Mesendoderm (in vitro differentiated cells): Measurements from ENCODE around the gene UGT1A4.

Experiments used
- DNase-seq: peaks from one replicate; pipeline ENCODE4 v3.0.0; 2013
- H2AK5ac ChIP-seq: 2 replicates; pipeline ENCODE4 v1.6.1; 2013; ENCODE audit warnings: low read length, inconsistent platforms
- H2BK120ac ChIP-seq: 2 replicates; pipeline ENCODE4 v1.6.1; 2013; ENCODE audit warnings: low read depth, mild to moderate bottlenecking, low read length, moderate library complexity, mixed read lengths
- H2BK15ac ChIP-seq: replicated peaks from 2 replicates; pipeline ENCODE4 v1.6.1; 2013; ENCODE audit warnings: low read depth, mild to moderate bottlenecking, moderate library complexity
- H2BK5ac ChIP-seq: 2 replicates; pipeline ENCODE4 v1.6.1; 2013; ENCODE audit warnings: low read length, inconsistent platforms
- H3K18ac ChIP-seq: 2 replicates; pipeline ENCODE4 v1.6.1; 2013; ENCODE audit warnings: mild to moderate bottlenecking, low read length, mixed read lengths
- H3K23ac ChIP-seq: one replicate; pipeline ENCODE4 v1.6.1; 2013; ENCODE audit warnings: low read length
- H3K27ac ChIP-seq: 2 replicates; pipeline ENCODE4 v1.5.1; 2013; ENCODE audit warnings: low read depth, mild to moderate bottlenecking, inconsistent platforms, low read length, moderate library complexity
- H3K27me3 ChIP-seq: 2 replicates; pipeline ENCODE4 v1.6.1; 2013; ENCODE audit warnings: low read length, control low read depth, mild to moderate bottlenecking, inconsistent platforms; ENCODE audit not compliant: insufficient read depth, poor library complexity
- H3K36me3 ChIP-seq: 2 replicates; pipeline ENCODE4 v1.6.1; 2013; ENCODE audit warnings: low read length, inconsistent platforms; ENCODE audit not compliant: control insufficient read depth, insufficient read depth
- H3K4ac ChIP-seq: one replicate; pipeline ENCODE4 v1.6.1; 2013; ENCODE audit warnings: low read depth, mild to moderate bottlenecking, low read length, moderate library complexity
- H3K4me1 ChIP-seq: 2 replicates; pipeline ENCODE4 v1.6.1; 2013; ENCODE audit warnings: low read depth, low read length, inconsistent platforms; ENCODE audit not compliant: control insufficient read depth
- H3K4me2 ChIP-seq: 2 replicates; pipeline ENCODE4 v1.6.1; 2013; ENCODE audit warnings: low read length
- H3K4me3 ChIP-seq: 2 replicates; pipeline ENCODE4 v1.5.1; 2013; ENCODE audit warnings: mild to moderate bottlenecking, low read length
- H3K56ac ChIP-seq: one replicate; pipeline ENCODE4 v1.6.1; 2013; ENCODE audit warnings: low read length
- H3K79me1 ChIP-seq: 2 replicates; pipeline ENCODE4 v1.6.1; 2013; ENCODE audit warnings: low read length, inconsistent platforms
- H3K79me2 ChIP-seq: 2 replicates; pipeline ENCODE4 v1.6.1; 2013; ENCODE audit warnings: mild to moderate bottlenecking, low read length; ENCODE audit not compliant: control insufficient read depth, insufficient read depth
- H3K9ac ChIP-seq: 2 replicates; pipeline ENCODE4 v1.6.1; 2013; ENCODE audit warnings: low read length, inconsistent platforms
- H4K5ac ChIP-seq: one replicate; pipeline ENCODE4 v1.6.1; 2013; ENCODE audit warnings: low read length
- H4K8ac ChIP-seq: one replicate; pipeline ENCODE4 v1.6.1; 2013; ENCODE audit warnings: low read depth, mild to moderate bottlenecking, control low read depth, low read length, moderate library complexity
- WGBS: extraction: QIAGEN DNeasy Blood & Tissue Kit; methylation state at CpG from one replicate; pipeline ENCODE4 v1.1.7; 2013; ENCODE audit warnings: low lambda C conversion rate, missing lambda C conversion rate; ENCODE audit not compliant: insufficient coverage; ENCODE audit errors: extremely low coverage; 5-methylcytosine and 5-hydroxymethylcytosine counted together

Gene UGT1A4

GRCh38 chr2:233811732-233812131 lies 93.2 kb downstream of the UGT1A4 start:
- Histone ChIP-seq H3K4me2 (no peak overlapping the region), H3K23ac (no peak overlapping the region), H3K27ac (no peak overlapping the region), H3K79me2 (no peaks in the 10 kb centered on the region), H3K79me1 (no peaks in the 10 kb centered on the region), H3K4me3 (no peak overlapping the region), H2BK15ac (no peak overlapping the region), H4K8ac (no peak overlapping the region), H2AK5ac (no peak overlapping the region), H3K9ac (no peak overlapping the region), H2BK5ac (no peak overlapping the region), H3K4me1 (no peaks in the 10 kb centered on the region), H3K18ac (no peak overlapping the region), H3K36me3 (no peaks in the 10 kb centered on the region), H2BK120ac (no peak overlapping the region), H3K27me3 (no peaks in the 10 kb centered on the region), H4K5ac (no peak overlapping the region), H3K56ac (no peak overlapping the region), H3K4ac (no peak overlapping the region)
- no CpG with 5 or more reads among the region's 8 CpGs for WGBS
- no peak for DNase-seq

- no peak overlapping the region for H4K5ac ChIP-seq
- H3K18ac ChIP-seq: no peak overlapping the region
- no peaks in the 10 kb centered on the region for H3K36me3 ChIP-seq
- H2AK5ac ChIP-seq: no peak overlapping the region
- no peak overlapping the region for H3K23ac ChIP-seq
- H2BK15ac ChIP-seq: no peak overlapping the region
- no peak overlapping the region for H3K4me2 ChIP-seq
- no peak overlapping the region for H2BK120ac ChIP-seq
- no peak overlapping the region for H2BK5ac ChIP-seq
- H4K8ac ChIP-seq: no peak overlapping the region
- no peak overlapping the region for H3K9ac ChIP-seq
- H3K4ac ChIP-seq: no peak overlapping the region
- no peaks in the 10 kb centered on the region for H3K27me3 ChIP-seq
- WGBS: no CpG with 5 or more reads among the region's 3 CpGs
- no peaks in the 10 kb centered on the region for H3K4me1 ChIP-seq
- H3K4me3 ChIP-seq: no peak overlapping the region
- no peaks in the 10 kb centered on the region for H3K79me1 ChIP-seq
- no peak overlapping the region for H3K27ac ChIP-seq
- DNase-seq: no peak
- no peak overlapping the region for H3K56ac ChIP-seq
- H3K79me2 ChIP-seq: no peaks in the 10 kb centered on the region
Measured at GRCh38 chr2:233813236-233814055, 94.9 kb downstream of the UGT1A4 start.

DNA sequence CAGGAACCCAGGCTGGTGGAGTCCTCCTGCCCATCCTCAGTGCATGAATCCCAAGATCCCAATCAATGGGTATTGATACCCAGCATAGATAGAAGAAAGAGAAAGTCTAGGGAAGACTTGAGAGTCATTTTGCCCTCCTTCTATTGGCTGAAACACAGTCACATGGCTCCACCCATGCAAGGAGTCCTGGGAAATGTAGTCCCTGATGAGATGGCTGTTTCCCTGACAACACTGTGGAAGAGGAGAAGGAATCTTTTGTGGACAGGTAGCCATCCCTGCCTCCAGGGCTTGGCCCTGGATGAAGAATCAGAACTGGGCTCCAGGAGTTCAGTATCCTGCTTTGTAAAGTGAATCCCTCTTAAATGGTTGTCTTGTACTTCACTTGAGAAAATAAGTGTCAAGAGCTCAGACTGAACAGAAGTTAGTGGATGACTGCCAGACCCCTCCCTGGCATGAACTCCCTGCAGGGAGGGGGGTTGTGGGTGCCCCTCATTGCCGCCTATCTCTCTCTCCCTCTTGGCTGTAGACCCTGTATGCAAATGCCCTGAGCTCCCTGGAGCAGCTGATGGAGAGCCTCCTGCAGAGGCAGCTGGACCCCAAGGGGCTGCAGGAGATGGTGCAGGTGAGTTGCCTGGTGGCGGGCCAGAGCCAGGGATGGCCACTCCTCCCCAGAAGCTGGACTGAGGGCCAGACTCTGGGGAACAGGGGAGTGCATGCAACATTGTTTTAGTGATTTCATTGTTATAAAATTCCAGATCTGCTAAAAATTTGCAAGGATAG lies 95.7 kb downstream of the UGT1A4 start:
- no peak overlapping the region for H3K18ac ChIP-seq

GRCh38 chr2:233815861-233816260 lies 97.3 kb downstream of the UGT1A4 start:
- Histone ChIP-seq H2BK120ac (no peak overlapping the region), H3K79me2 (no peaks in the 10 kb centered on the region), H3K4me2 (no peak overlapping the region), H2AK5ac (no peak overlapping the region), H2BK5ac (no peak overlapping the region), H3K4me3 (no peak overlapping the region), H3K18ac (no peak overlapping the region), H3K4ac (no peak overlapping the region), H4K8ac (no peak overlapping the region), H3K36me3 (no peaks in the 10 kb centered on the region), H4K5ac (no peak overlapping the region), H3K56ac (no peak overlapping the region), H3K27ac (no peak overlapping the region), H3K23ac (no peak overlapping the region), H3K79me1 (no peaks in the 10 kb centered on the region), H3K27me3 (no peaks in the 10 kb centered on the region), H2BK15ac (no peak overlapping the region), H3K4me1 (no peaks in the 10 kb centered on the region), H3K9ac (no peak overlapping the region)
- no peak for DNase-seq
- WGBS: no CpG with 5 or more reads among the region's 6 CpGs

More for the DNA sequence above, 95.7 kb downstream of the UGT1A4 start:
- no peak overlapping the region for H3K27ac ChIP-seq
- H3K79me1 ChIP-seq: no peaks in the 10 kb centered on the region
- no peak overlapping the region for H3K4ac ChIP-seq
- H4K5ac ChIP-seq: no peak overlapping the region
- no peak overlapping the region for H2BK5ac ChIP-seq
- H3K4me1 ChIP-seq: no peaks in the 10 kb centered on the region
- no peak overlapping the region for H3K56ac ChIP-seq
- H2BK15ac ChIP-seq: no peak overlapping the region
- H3K36me3 ChIP-seq: no peaks in the 10 kb centered on the region
- DNase-seq: peak; percentile 33
- no peak overlapping the region for H2AK5ac ChIP-seq
- no peak overlapping the region for H3K23ac ChIP-seq
- H4K8ac ChIP-seq: no peak overlapping the region
- no peak overlapping the region for H3K4me3 ChIP-seq
- H2BK120ac ChIP-seq: no peak overlapping the region
- no peak overlapping the region for H3K9ac ChIP-seq
- no CpG with 5 or more reads among the region's 2 CpGs for WGBS
- no peak overlapping the region for H3K4me2 ChIP-seq
- H3K27me3 ChIP-seq: no peaks in the 10 kb centered on the region
- no peaks in the 10 kb centered on the region for H3K79me2 ChIP-seq

GRCh38 chr2:233816334-233816733 lies 97.8 kb downstream of the UGT1A4 start:
- Histone ChIP-seq H3K4me1 (no peaks in the 10 kb centered on the region), H2BK120ac (no peak overlapping the region), H3K79me2 (no peaks in the 10 kb centered on the region), H3K4me2 (no peak overlapping the region), H3K23ac (no peak overlapping the region), H4K8ac (no peak overlapping the region), H3K27ac (no peak overlapping the region), H3K18ac (no peak overlapping the region), H4K5ac (no peak overlapping the region), H3K36me3 (no peaks in the 10 kb centered on the region), H2BK5ac (no peak overlapping the region), H2BK15ac (no peak overlapping the region), H3K4ac (no peak overlapping the region), H3K79me1 (no peaks in the 10 kb centered on the region), H3K27me3 (no peaks in the 10 kb centered on the region), H3K9ac (no peak overlapping the region), H3K4me3 (no peak overlapping the region), H3K56ac (no peak overlapping the region), H2AK5ac (no peak overlapping the region)
- WGBS: no CpG with 5 or more reads among the region's 2 CpGs
- no peak for DNase-seq
